Activated gamma-delta T cell (primary cell): ENCODE measurements around the gene ANKRD11.

Source experiments
- DNase-seq: peaks from one replicate; lab custom pipeline; 2025; lab: John Stamatoyannopoulos, UW

Gene ANKRD11

GRCh38 chr16:89233678-89234490 lies 256.5 kb downstream of the ANKRD11 start:
- DNase-seq: no peak

GRCh38 chr16:89232107-89232506 lies 258.3 kb downstream of the ANKRD11 start:
- no peak for DNase-seq

DNA sequence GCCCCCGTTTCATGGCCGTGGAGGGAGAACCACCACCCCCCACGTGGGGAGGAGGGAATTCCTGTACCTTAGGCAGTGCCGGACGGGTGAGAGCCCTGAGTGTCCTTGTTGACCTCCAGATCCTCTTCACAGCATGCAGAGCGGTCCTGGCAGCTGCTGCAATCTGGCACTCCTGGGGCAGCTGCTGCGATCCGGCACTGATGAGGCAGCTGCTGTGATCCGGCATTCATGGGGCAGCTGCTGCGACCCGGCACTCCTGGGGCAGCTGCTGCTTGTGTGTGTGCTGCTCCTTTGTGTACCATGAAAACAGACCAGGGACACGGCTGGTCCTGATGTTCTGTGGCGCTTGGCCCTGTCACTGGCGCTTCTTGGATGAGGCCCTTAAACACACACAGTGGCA lies 260.1 kb downstream of the ANKRD11 start:
- DNase-seq: no peak

- no peak for DNase-seq
These were observed 265.7 kb downstream of the ANKRD11 start for GRCh38 chr16:89224665-89225064.

GRCh38 chr16:89222931-89223330 lies 267.4 kb downstream of the ANKRD11 start:
- DNase-seq: no peak

- no peak for DNase-seq
These were observed 268.8 kb downstream of the ANKRD11 start for GRCh38 chr16:89221604-89222003.

- no peak for DNase-seq
These were observed 271.0 kb downstream of the ANKRD11 start for GRCh38 chr16:89219365-89219764.
